Glutamatergic neuron (in vitro differentiated cells): ENCODE results near the gene CDC42BPG. TPM values are rescaled to one million over a fixed set of nuclear protein-coding genes. Genes with fewer than 3 reads are reported as not detected.

Experiments
- DNase-seq: peaks from one replicate; pipeline ENCODE4 v3.0.0; 2022
- H3K27ac Mint-ChIP-seq: one replicate; pipeline ENCODE4 v1.8.0; 2020; ENCODE audit warnings: mild to moderate bottlenecking, mixed read lengths, inconsistent platforms; ENCODE audit not compliant: unreplicated experiment
- H3K27me3 Mint-ChIP-seq: one replicate; pipeline ENCODE4 v1.8.0; 2020; ENCODE audit warnings: mild to moderate bottlenecking, moderate library complexity, mixed read lengths, inconsistent platforms; ENCODE audit not compliant: unreplicated experiment
- H3K36me3 Mint-ChIP-seq: one replicate; pipeline ENCODE4 v1.8.0; 2020; ENCODE audit warnings: mild to moderate bottlenecking, mixed read lengths, inconsistent platforms; ENCODE audit not compliant: unreplicated experiment
- H3K4me1 Mint-ChIP-seq: one replicate; pipeline ENCODE4 v1.8.0; 2020; ENCODE audit warnings: mild to moderate bottlenecking, low read depth, mixed read lengths, inconsistent platforms; ENCODE audit not compliant: unreplicated experiment
- H3K4me3 Mint-ChIP-seq: one replicate; pipeline ENCODE4 v1.8.0; 2020; ENCODE audit warnings: mild to moderate bottlenecking, mixed read lengths, inconsistent platforms; ENCODE audit not compliant: unreplicated experiment
- H3K9me3 Mint-ChIP-seq: one replicate; pipeline ENCODE4 v1.8.0; 2020; ENCODE audit warnings: mild to moderate bottlenecking, moderate library complexity, mixed read lengths, inconsistent platforms; ENCODE audit not compliant: unreplicated experiment
- total RNA-seq: library from RNA; stranded (reverse); fragmentation: NEBNext Ultra II Directional; extraction: Animal tissue kit (Norgen Biotek cat#: 25700); gene quantifications from one replicate; pipeline ENCODE4 v1.2.1, GENCODE V29; 2021; ENCODE audit not compliant: unreplicated experiment
- TF ChIP-seq, protein P1 (sequence below): fragments of 200-600 bp; sonication (generic); IDR thresholded peaks from one replicate; pipeline ENCODE4 v1.5.0; 2021; ENCODE audit not compliant: partially characterized antibody, unreplicated experiment

CDC42BPG gene
- total RNA-seq, 1 donor from 2014 or later: 2.3 TPM

GRCh38 chr11:64864473-64865285 lies 20.2 kb upstream of the CDC42BPG start:
- H3K4me3 Mint-ChIP-seq: no peak overlapping the region
- H3K27ac Mint-ChIP-seq: no peak overlapping the region
- peaks cover 10% of the 10 kb centered on the region for H3K4me1 Mint-ChIP-seq
- H3K36me3 Mint-ChIP-seq: no peaks in the 10 kb centered on the region
- no peak for DNase-seq
- peaks cover 4% of the 10 kb centered on the region for H3K9me3 Mint-ChIP-seq
- H3K27me3 Mint-ChIP-seq: no peaks in the 10 kb centered on the region
- TF ChIP-seq, protein P1, sequence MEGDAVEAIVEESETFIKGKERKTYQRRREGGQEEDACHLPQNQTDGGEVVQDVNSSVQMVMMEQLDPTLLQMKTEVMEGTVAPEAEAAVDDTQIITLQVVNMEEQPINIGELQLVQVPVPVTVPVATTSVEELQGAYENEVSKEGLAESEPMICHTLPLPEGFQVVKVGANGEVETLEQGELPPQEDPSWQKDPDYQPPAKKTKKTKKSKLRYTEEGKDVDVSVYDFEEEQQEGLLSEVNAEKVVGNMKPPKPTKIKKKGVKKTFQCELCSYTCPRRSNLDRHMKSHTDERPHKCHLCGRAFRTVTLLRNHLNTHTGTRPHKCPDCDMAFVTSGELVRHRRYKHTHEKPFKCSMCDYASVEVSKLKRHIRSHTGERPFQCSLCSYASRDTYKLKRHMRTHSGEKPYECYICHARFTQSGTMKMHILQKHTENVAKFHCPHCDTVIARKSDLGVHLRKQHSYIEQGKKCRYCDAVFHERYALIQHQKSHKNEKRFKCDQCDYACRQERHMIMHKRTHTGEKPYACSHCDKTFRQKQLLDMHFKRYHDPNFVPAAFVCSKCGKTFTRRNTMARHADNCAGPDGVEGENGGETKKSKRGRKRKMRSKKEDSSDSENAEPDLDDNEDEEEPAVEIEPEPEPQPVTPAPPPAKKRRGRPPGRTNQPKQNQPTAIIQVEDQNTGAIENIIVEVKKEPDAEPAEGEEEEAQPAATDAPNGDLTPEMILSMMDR: no peak

DNA sequence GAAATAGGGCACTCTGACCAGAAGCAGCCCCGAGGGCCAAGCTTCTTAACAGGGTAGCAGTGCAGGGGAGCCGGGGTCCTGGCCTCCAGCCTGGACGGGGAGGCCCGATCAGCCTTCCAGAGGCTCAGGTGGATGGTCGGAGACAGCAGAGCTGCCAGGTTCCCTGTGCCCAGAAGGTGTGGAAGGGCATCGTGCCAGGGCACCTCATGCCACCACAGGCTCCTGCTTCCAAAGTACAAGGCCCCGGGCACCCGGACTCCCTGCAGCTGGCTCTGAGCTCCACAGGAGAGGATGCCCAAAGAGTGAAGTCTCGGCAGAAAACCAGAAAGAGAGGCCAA lies 19.7 kb upstream of the CDC42BPG start:
- no peak for DNase-seq
- no peaks in the 10 kb centered on the region for H3K36me3 Mint-ChIP-seq
- TF ChIP-seq, protein P1: no peak
- no peaks in the 10 kb centered on the region for H3K27me3 Mint-ChIP-seq
- peak overlapping the region; percentile 28 for H3K4me3 Mint-ChIP-seq
- H3K27ac Mint-ChIP-seq: no peak overlapping the region
- H3K9me3 Mint-ChIP-seq: peaks cover 4% of the 10 kb centered on the region
- H3K4me1 Mint-ChIP-seq: peaks cover 10% of the 10 kb centered on the region

DNA sequence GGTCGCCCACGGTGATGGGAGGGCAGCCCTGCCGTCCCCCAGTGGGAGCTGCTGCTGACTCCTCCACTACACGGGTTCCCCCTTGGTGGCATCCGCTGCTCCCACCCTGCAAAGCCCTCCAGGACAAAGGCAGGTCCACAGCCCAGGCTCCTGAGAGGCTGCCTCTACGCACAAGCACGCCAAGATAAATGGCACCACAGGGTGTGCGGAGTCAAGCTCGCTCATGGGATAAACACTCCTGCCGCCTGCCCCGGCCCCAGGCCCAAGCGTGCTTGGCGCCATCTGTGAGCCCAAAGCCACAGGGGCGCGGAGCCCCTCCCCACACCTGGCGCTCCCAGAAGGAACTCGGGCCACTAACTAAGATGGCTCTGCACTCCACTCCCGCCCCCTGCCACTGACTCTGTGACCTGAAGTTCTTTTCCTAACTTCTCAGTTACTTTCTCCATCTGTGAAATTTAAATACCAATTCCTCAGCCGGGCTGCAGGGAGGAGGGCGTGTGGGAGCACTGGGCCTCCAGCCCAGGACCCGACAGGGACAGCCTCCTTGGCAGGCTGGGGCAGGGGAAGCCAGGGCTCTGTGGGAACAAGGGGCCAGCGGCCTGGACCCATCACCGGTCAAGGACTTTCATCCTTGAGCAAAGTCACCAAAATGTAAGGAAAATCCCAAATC lies 19.1 kb upstream of the CDC42BPG start:
- H3K4me1 Mint-ChIP-seq: peaks cover 10% of the 10 kb centered on the region
- no peak for DNase-seq
- peaks cover 3% of the 10 kb centered on the region for H3K9me3 Mint-ChIP-seq
- TF ChIP-seq, protein P1: no peak
- no peaks in the 10 kb centered on the region for H3K36me3 Mint-ChIP-seq
- H3K4me3 Mint-ChIP-seq: peak overlapping the region; percentile 28
- H3K27ac Mint-ChIP-seq: peak overlapping the region; percentile 62
- no peaks in the 10 kb centered on the region for H3K27me3 Mint-ChIP-seq

DNA sequence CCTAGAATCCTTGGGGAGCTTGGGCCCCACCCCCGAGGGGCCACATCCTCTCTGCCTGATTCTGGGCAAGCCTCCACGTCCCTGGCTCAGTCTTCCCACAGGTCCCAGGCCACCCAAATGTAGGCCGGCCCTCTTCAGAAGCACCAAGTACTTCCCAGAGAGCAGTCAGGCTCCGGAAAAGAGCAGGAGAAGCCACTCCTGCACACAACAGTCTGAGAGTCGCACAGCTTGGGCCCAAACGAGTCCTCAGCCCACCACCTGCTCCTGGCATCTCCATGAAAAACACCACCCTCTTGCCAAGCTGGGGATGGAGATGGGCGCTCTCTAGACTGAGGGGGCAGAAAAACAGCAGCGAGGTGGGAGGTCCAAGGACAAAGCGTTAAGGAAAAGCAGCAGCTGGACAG lies 18.5 kb upstream of the CDC42BPG start:
- H3K27me3 Mint-ChIP-seq: no peaks in the 10 kb centered on the region
- peaks cover 1% of the 10 kb centered on the region for H3K9me3 Mint-ChIP-seq
- no peak overlapping the region for H3K4me3 Mint-ChIP-seq
- DNase-seq: no peak
- H3K27ac Mint-ChIP-seq: peak overlapping the region; percentile 62
- no peaks in the 10 kb centered on the region for H3K36me3 Mint-ChIP-seq
- TF ChIP-seq, protein P1: no peak
- H3K4me1 Mint-ChIP-seq: peaks cover 10% of the 10 kb centered on the region

DNA sequence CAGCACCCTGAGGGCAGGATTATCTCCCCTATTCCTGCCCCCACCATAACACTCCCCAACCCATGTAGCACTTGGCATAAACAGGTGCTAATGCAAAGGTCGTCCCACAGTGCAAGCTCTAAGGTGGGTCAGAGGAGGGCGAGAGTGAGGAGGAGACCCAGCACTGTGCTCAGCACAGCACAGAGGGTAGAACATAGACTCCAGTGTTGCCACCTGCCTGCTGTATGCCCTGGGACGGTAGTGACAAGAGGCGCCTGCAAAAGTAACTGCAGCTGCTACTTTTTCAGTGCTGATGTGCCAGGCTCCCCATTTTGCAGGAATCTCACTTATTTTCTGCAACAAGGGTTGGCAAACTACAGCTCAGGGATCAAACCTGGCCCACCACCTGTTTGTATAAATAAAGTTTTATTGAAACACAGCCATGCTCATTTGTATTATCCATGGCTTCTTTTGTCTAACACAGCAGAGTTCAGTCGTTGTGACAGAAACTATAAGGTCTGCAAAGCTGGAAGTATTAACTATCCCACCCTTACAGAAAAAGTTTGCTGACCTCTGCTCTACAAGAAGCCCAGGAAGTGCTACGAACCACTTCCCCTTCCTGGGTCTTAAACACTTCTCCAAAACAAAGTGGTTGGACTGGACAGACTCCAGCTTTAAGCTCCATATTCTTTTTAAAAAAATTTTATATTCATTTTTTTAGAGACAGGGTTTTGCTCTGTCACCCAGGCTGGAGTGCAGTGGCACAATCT lies 16.9 kb upstream of the CDC42BPG start:
- H3K4me3 Mint-ChIP-seq: no peak overlapping the region
- no peak for DNase-seq
- no peak overlapping the region for H3K27ac Mint-ChIP-seq
- H3K27me3 Mint-ChIP-seq: no peaks in the 10 kb centered on the region
- H3K4me1 Mint-ChIP-seq: peaks cover 10% of the 10 kb centered on the region
- no peaks in the 10 kb centered on the region for H3K36me3 Mint-ChIP-seq
- peaks cover 1% of the 10 kb centered on the region for H3K9me3 Mint-ChIP-seq
- TF ChIP-seq, protein P1: no peak
